ENCODE results near the gene C18orf32.
"Not testable (repeated sequence)": the region's sequence is repeated elsewhere in the genome, so short reads cannot be mapped to it uniquely, and the experiment has no call there.

The C18orf32 gene

GRCh38 chr18:49515516-49515915 is 28.5 kb upstream of the C18orf32 start:
- no peak for TF ChIP-seq CTCF (IDR thresholded peaks at IDR 0.05; ENCODE audit: low read depth, low read length)
- no peak for TF ChIP-seq EZH2phosphoT487 (IDR thresholded peaks at IDR 0.05; ENCODE audit: low read depth)
- Histone ChIP-seq H3K79me2 (ENCODE audit: low read length) (no peaks in the 10 kb centered on the region), H3K27me3 (ENCODE audit: low read depth, low read length) (no peaks in the 10 kb centered on the region), H3K27ac (ENCODE audit: low read length) (no peak overlapping the region), H4K20me1 (ENCODE audit: insufficient read depth, low read length) (no peaks in the 10 kb centered on the region), H3K36me3 (replicated peaks; ENCODE audit: low read depth, low read length) (no peaks in the 10 kb centered on the region), H3K4me2 (ENCODE audit: low read length) (no peak overlapping the region), H3K4me3 (ENCODE audit: low read length) (no peak overlapping the region), H3K4me1 (ENCODE audit: low read length) (no peaks in the 10 kb centered on the region), H3K9ac (ENCODE audit: low read length) (no peak overlapping the region), H3K9me3 (ENCODE audit: insufficient read depth, low read length) (no peaks in the 10 kb centered on the region), H2AFZ (ENCODE audit: low read depth, low read length) (no peak overlapping the region)

GRCh38 chr18:49515003-49515402 is 28.0 kb upstream of the C18orf32 start:
- not testable (repeated sequence) for H3K27me3 ChIP-seq (ENCODE audit: low read depth, low read length); H3K9ac ChIP-seq (ENCODE audit: low read length); H4K20me1 ChIP-seq (ENCODE audit: insufficient read depth, low read length); H3K9me3 ChIP-seq (ENCODE audit: insufficient read depth, low read length); H3K36me3 ChIP-seq (replicated peaks; ENCODE audit: low read depth, low read length); H3K27ac ChIP-seq (ENCODE audit: low read length); H3K4me1 ChIP-seq (ENCODE audit: low read length); H3K79me2 ChIP-seq (ENCODE audit: low read length); H3K4me2 ChIP-seq (ENCODE audit: low read length); H3K4me3 ChIP-seq (ENCODE audit: low read length); H2AFZ ChIP-seq (ENCODE audit: low read depth, low read length)

- Histone ChIP-seq H2AFZ (ENCODE audit: low read depth, low read length) (no peak overlapping the region), H3K4me2 (ENCODE audit: low read length) (no peak overlapping the region)
These were observed 27.5 kb upstream of the C18orf32 start for GRCh38 chr18:49514577-49514976.

GRCh38 chr18:49512876-49513275 is 25.8 kb upstream of the C18orf32 start:
- not testable (repeated sequence) for H4K20me1 ChIP-seq (ENCODE audit: insufficient read depth, low read length); H3K79me2 ChIP-seq (ENCODE audit: low read length); H2AFZ ChIP-seq (ENCODE audit: low read depth, low read length); H3K9ac ChIP-seq (ENCODE audit: low read length); H3K4me2 ChIP-seq (ENCODE audit: low read length); H3K36me3 ChIP-seq (replicated peaks; ENCODE audit: low read depth, low read length); H3K27ac ChIP-seq (ENCODE audit: low read length); H3K4me3 ChIP-seq (ENCODE audit: low read length); H3K4me1 ChIP-seq (ENCODE audit: low read length); H3K9me3 ChIP-seq (ENCODE audit: insufficient read depth, low read length); H3K27me3 ChIP-seq (ENCODE audit: low read depth, low read length)

More at GRCh38 chr18:49514577-49514976, 27.5 kb upstream of the C18orf32 start:
- Histone ChIP-seq H3K27me3 (ENCODE audit: low read depth, low read length) (no peaks in the 10 kb centered on the region), H4K20me1 (ENCODE audit: insufficient read depth, low read length) (no peaks in the 10 kb centered on the region), H3K4me3 (ENCODE audit: low read length) (no peak overlapping the region), H3K27ac (ENCODE audit: low read length) (no peak overlapping the region), H3K36me3 (replicated peaks; ENCODE audit: low read depth, low read length) (no peaks in the 10 kb centered on the region), H3K9me3 (ENCODE audit: insufficient read depth, low read length) (no peaks in the 10 kb centered on the region), H3K9ac (ENCODE audit: low read length) (no peak overlapping the region), H3K79me2 (ENCODE audit: low read length) (no peaks in the 10 kb centered on the region), H3K4me1 (ENCODE audit: low read length) (no peaks in the 10 kb centered on the region)
- TF ChIP-seq CTCF (IDR thresholded peaks at IDR 0.05; ENCODE audit: low read depth, low read length) (no peak), EZH2phosphoT487 (IDR thresholded peaks at IDR 0.05; ENCODE audit: low read depth) (no peak)

GRCh38 chr18:49510393-49511115 is 23.5 kb upstream of the C18orf32 start:
- H3K27me3 ChIP-seq (ENCODE audit: low read depth, low read length) = peaks cover 14% of the 10 kb centered on the region
- no peaks in the 10 kb centered on the region for H4K20me1 ChIP-seq (ENCODE audit: insufficient read depth, low read length)
- H3K4me1 ChIP-seq (ENCODE audit: low read length) = no peaks in the 10 kb centered on the region
- H3K9ac ChIP-seq (ENCODE audit: low read length) = no peak overlapping the region
- no peak overlapping the region for H3K4me3 ChIP-seq (ENCODE audit: low read length)
- no peak overlapping the region for H3K27ac ChIP-seq (ENCODE audit: low read length)
- TF ChIP-seq CTCF (IDR thresholded peaks at IDR 0.05; ENCODE audit: low read depth, low read length) (peak; percentile 100), EZH2phosphoT487 (IDR thresholded peaks at IDR 0.05; ENCODE audit: low read depth) (no peak)
- H3K36me3 ChIP-seq (replicated peaks; ENCODE audit: low read depth, low read length) = no peaks in the 10 kb centered on the region
- H3K4me2 ChIP-seq (ENCODE audit: low read length) = 0 out of 2 replicates have a peak overlapping the region, but pooled peaks have one; percentile 17
- no peaks in the 10 kb centered on the region for H3K79me2 ChIP-seq (ENCODE audit: low read length)
- no peak overlapping the region for H2AFZ ChIP-seq (ENCODE audit: low read depth, low read length)
- no peaks in the 10 kb centered on the region for H3K9me3 ChIP-seq (ENCODE audit: insufficient read depth, low read length)

GRCh38 chr18:49506438-49506837 is 19.4 kb upstream of the C18orf32 start:
- H3K36me3 ChIP-seq (replicated peaks; ENCODE audit: low read depth, low read length); H3K9ac ChIP-seq (ENCODE audit: low read length); H3K4me2 ChIP-seq (ENCODE audit: low read length); H3K4me3 ChIP-seq (ENCODE audit: low read length); H3K9me3 ChIP-seq (ENCODE audit: insufficient read depth, low read length); H3K27ac ChIP-seq (ENCODE audit: low read length); H4K20me1 ChIP-seq (ENCODE audit: insufficient read depth, low read length); H3K4me1 ChIP-seq (ENCODE audit: low read length); H2AFZ ChIP-seq (ENCODE audit: low read depth, low read length); H3K79me2 ChIP-seq (ENCODE audit: low read length): not testable (repeated sequence)
- peaks cover 17% of the 10 kb centered on the region for H3K27me3 ChIP-seq (ENCODE audit: low read depth, low read length)
